B cell (primary cell): ENCODE measurements around the gene GJE1.

Experiments used
- CTCF ChIP-seq: fragments of 200-600 bp; IDR thresholded peaks from one replicate; pipeline ENCODE4 v1.8.0; 2022; ENCODE audit warnings: antibody characterized with exemption, mild to moderate bottlenecking
- EZH2 ChIP-seq: IDR thresholded peaks from 2 replicates; pipeline ENCODE4 v1.6.1; 2012; ENCODE audit warnings: borderline replicate concordance, low read depth, mild to moderate bottlenecking, moderate library complexity, low read length; ENCODE audit not compliant: insufficient read depth, poor library complexity, severe bottlenecking

GRCh38 chr6:142167071-142167470 lies 34.3 kb downstream of the GJE1 start:
- TF ChIP-seq CTCF (no peak), EZH2 (no peak)
